Glutamatergic neuron (in vitro differentiated cells): Measurements from ENCODE around the gene RET. TPM values are rescaled to one million over a fixed set of nuclear protein-coding genes. Genes with fewer than 3 reads are reported as not detected.

ENCODE experiments used
- DNase-seq: peaks from one replicate; pipeline ENCODE4 v3.0.0; 2022
- H3K27ac Mint-ChIP-seq: one replicate; pipeline ENCODE4 v1.8.0; 2020; ENCODE audit warnings: mild to moderate bottlenecking, mixed read lengths, inconsistent platforms; ENCODE audit not compliant: unreplicated experiment
- H3K27me3 Mint-ChIP-seq: one replicate; pipeline ENCODE4 v1.8.0; 2020; ENCODE audit warnings: mild to moderate bottlenecking, moderate library complexity, mixed read lengths, inconsistent platforms; ENCODE audit not compliant: unreplicated experiment
- H3K36me3 Mint-ChIP-seq: one replicate; pipeline ENCODE4 v1.8.0; 2020; ENCODE audit warnings: mild to moderate bottlenecking, mixed read lengths, inconsistent platforms; ENCODE audit not compliant: unreplicated experiment
- H3K4me1 Mint-ChIP-seq: one replicate; pipeline ENCODE4 v1.8.0; 2020; ENCODE audit warnings: mild to moderate bottlenecking, low read depth, mixed read lengths, inconsistent platforms; ENCODE audit not compliant: unreplicated experiment
- H3K4me3 Mint-ChIP-seq: one replicate; pipeline ENCODE4 v1.8.0; 2020; ENCODE audit warnings: mild to moderate bottlenecking, mixed read lengths, inconsistent platforms; ENCODE audit not compliant: unreplicated experiment
- H3K9me3 Mint-ChIP-seq: one replicate; pipeline ENCODE4 v1.8.0; 2020; ENCODE audit warnings: mild to moderate bottlenecking, moderate library complexity, mixed read lengths, inconsistent platforms; ENCODE audit not compliant: unreplicated experiment
- CTCF ChIP-seq: fragments of 200-600 bp; sonication (generic); IDR thresholded peaks from one replicate; pipeline ENCODE4 v1.5.0; 2021; ENCODE audit not compliant: partially characterized antibody, unreplicated experiment
- total RNA-seq: library from RNA; stranded (reverse); fragmentation: NEBNext Ultra II Directional; extraction: Animal tissue kit (Norgen Biotek cat#: 25700); gene quantifications from one replicate; pipeline ENCODE4 v1.2.1, GENCODE V29; 2021; ENCODE audit not compliant: unreplicated experiment

Gene RET
- total RNA-seq, 1 donor from 2014 or later: 34.7 TPM

- H3K27me3 Mint-ChIP-seq: peaks cover 13% of the 10 kb centered on the region
- no peak for DNase-seq
- TF ChIP-seq CTCF: no peak
- no peaks in the 10 kb centered on the region for H3K9me3 Mint-ChIP-seq
- H3K36me3 Mint-ChIP-seq: no peaks in the 10 kb centered on the region
- H3K4me3 Mint-ChIP-seq: no peak overlapping the region
- H3K4me1 Mint-ChIP-seq: peaks cover 14% of the 10 kb centered on the region
- no peak overlapping the region for H3K27ac Mint-ChIP-seq
Measured at GRCh38 chr10:43066481-43066880, 10.4 kb upstream of the RET start.

- no peak for DNase-seq
- Mint-ChIP-seq H3K36me3 (no peaks in the 10 kb centered on the region), H3K4me3 (no peak overlapping the region), H3K27me3 (peaks cover 16% of the 10 kb centered on the region), H3K4me1 (peaks cover 18% of the 10 kb centered on the region), H3K9me3 (no peaks in the 10 kb centered on the region), H3K27ac (no peak overlapping the region)
- no peak for TF ChIP-seq CTCF
Measured at GRCh38 chr10:43067391-43068135, 9.3 kb upstream of the RET start.

- Mint-ChIP-seq H3K36me3 (no peaks in the 10 kb centered on the region), H3K9me3 (no peaks in the 10 kb centered on the region), H3K27me3 (peaks cover 16% of the 10 kb centered on the region), H3K4me1 (peaks cover 18% of the 10 kb centered on the region), H3K4me3 (no peak overlapping the region), H3K27ac (no peak overlapping the region)
- DNase-seq: no peak
- TF ChIP-seq CTCF: no peak
Measured at GRCh38 chr10:43068136-43068395, 8.8 kb upstream of the RET start.

- no peak overlapping the region for H3K27ac Mint-ChIP-seq
- peaks cover 18% of the 10 kb centered on the region for H3K4me1 Mint-ChIP-seq
Measured at GRCh38 chr10:43068471-43069210, 8.2 kb upstream of the RET start.

More at GRCh38 chr10:43068471-43069210, 8.2 kb upstream of the RET start:
- Mint-ChIP-seq H3K9me3 (no peaks in the 10 kb centered on the region), H3K4me3 (no peak overlapping the region), H3K36me3 (no peaks in the 10 kb centered on the region), H3K27me3 (peaks cover 16% of the 10 kb centered on the region)
- no peak for DNase-seq
- TF ChIP-seq CTCF: no peak
